ENCODE results near the gene SLC25A17. TPM values are rescaled to one million over a fixed set of nuclear protein-coding genes. Genes with fewer than 3 reads are reported as not detected.
A peak's percentile ranks its signal among the peaks of the same experiment; 100 is the strongest.

SLC25A17 gene
- total and polyA plus RNA-seq, 7 donors = 2.7 to 16.3 (median 4.6) TPM

- TF ChIP-seq CTCF (IDR thresholded peaks at IDR 0.05) = no peak
- H3K27me3 ChIP-seq (ENCODE audit: insufficient read depth in 3 of 3, low read length in 2 of 3) = peaks cover 0 to 2% (median 0%) of the 10 kb centered on the region in 3 donors
- no peaks in the 10 kb centered on the region for H3K36me3 ChIP-seq (ENCODE audit: insufficient read depth in 1 of 2, low read depth in 1 of 2)
- no peaks in the 10 kb centered on the region for H3K4me1 ChIP-seq
- H3K9me3 ChIP-seq = no peaks in the 10 kb centered on the region
- DNase-seq (no peak), ATAC-seq (no peak)
- H3K27ac ChIP-seq = no peak overlapping the region
- no peak overlapping the region for H3K4me3 ChIP-seq
- intact Hi-C loops (cut with DNase I) = loop anchor here (5.0 to 10.0 kb wide), 3 partner anchors 75 to 332 kb away; no protein-coding TSS in a partner anchor
- 97 to 100% (median 99%) methylated on average over 3 of the region's 3 CpGs for WGBS, 3 donors
Measured at GRCh38 chr22:40757071-40757470, 62.1 kb downstream of the SLC25A17 start.

DNA sequence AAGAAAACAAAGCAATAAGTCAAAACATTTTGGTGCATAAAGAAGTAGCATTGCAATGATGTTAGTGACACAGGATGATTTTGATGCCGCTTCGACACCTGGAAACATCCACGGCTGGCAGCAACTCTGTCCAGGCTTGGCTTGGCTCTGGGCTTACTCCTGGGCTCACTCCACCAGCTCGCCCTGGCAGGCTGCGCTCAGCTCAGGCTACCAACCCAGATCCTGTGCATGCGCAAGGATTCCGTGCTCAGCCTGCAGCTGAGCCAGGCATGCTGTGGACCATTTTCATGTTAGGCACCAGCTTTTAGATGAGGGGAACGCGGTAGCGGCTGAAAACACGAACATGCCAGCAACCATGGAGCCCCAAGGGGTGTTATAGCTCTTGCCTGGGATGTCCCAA lies 66.0 kb downstream of the SLC25A17 start:
- Histone ChIP-seq H3K9me3 (no peaks in the 10 kb centered on the region), H3K4me1 (no peaks in the 10 kb centered on the region), H3K4me3 (no peak overlapping the region), H3K27ac (no peak overlapping the region), H3K36me3 (ENCODE audit: insufficient read depth in 1 of 2, low read depth in 1 of 2) (no peaks in the 10 kb centered on the region), H3K27me3 (ENCODE audit: insufficient read depth in 3 of 3, low read length in 2 of 3) (no peaks in the 10 kb centered on the region)
- ATAC-seq (peak in 3 of 4 donors; percentile 53 to 56 (median 53)), DNase-seq (no peak)
- intact Hi-C loops (cut with DNase I) = loop anchor here in 1 of 2 donors (10.0 kb wide), 1 partner anchor 328 kb away; no protein-coding TSS in a partner anchor
- WGBS, 3 donors = 52 to 72% (median 55%) methylated on average over 11 of the region's 11 CpGs
- TF ChIP-seq CTCF (IDR thresholded peaks at IDR 0.05) = no peak

DNA sequence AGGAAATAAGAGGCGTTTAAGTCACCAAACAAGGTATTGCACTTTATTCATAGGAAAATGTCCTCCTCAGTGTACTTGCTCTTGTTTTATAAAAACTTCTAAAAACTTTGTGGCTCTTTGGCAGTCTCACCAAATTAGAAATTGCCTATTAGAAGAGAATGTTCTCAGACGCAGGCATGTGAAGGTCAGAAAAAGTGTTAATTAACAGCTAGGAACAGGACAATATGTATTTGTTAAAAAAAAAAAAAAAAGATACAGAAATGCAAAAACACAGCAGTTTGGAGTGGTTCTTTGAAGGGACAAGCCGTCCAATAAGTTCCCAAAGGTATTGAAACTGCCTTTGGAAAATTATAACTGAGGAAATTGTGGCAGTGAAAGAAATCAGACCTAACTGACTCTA lies 67.9 kb downstream of the SLC25A17 start:
- WGBS, 3 donors = 64 to 73% (median 66%) methylated on average over 3 of the region's 3 CpGs
- no peak for ATAC-seq
- Histone ChIP-seq H3K4me1 (no peaks in the 10 kb centered on the region), H3K36me3 (ENCODE audit: insufficient read depth in 1 of 2, low read depth in 1 of 2) (no peaks in the 10 kb centered on the region), H3K4me3 (no peak overlapping the region), H3K27me3 (ENCODE audit: insufficient read depth in 3 of 3, low read length in 2 of 3) (no peaks in the 10 kb centered on the region), H3K27ac (no peak overlapping the region), H3K9me3 (no peaks in the 10 kb centered on the region)
- intact Hi-C loops (cut with DNase I) = loop anchor here in 1 of 2 donors (10.0 kb wide), 1 partner anchor 326 kb away; no protein-coding TSS in a partner anchor
- DNase-seq = no peak
- no peak for TF ChIP-seq CTCF (IDR thresholded peaks at IDR 0.05)

- intact Hi-C loops (cut with DNase I) = loop anchor here in 1 of 2 donors (10.0 kb wide), 1 partner anchor 325 kb away; no protein-coding TSS in a partner anchor
- Histone ChIP-seq H3K36me3 (ENCODE audit: insufficient read depth in 1 of 2, low read depth in 1 of 2) (no peaks in the 10 kb centered on the region), H3K9me3 (no peaks in the 10 kb centered on the region), H3K27me3 (ENCODE audit: insufficient read depth in 3 of 3, low read length in 2 of 3) (no peaks in the 10 kb centered on the region), H3K27ac (no peak overlapping the region), H3K4me1 (no peaks in the 10 kb centered on the region), H3K4me3 (no peak overlapping the region)
- ATAC-seq = no peak
- no peak for TF ChIP-seq CTCF (IDR thresholded peaks at IDR 0.05)
- DNase-seq = no peak
Measured at GRCh38 chr22:40749829-40750228, 69.3 kb downstream of the SLC25A17 start.

All from psoas muscle (tissue), 8 donors.